GM21529 (cell line): ENCODE data around the gene ABHD12B.

Experiments used
- ATAC-seq: cut with Tn5 transposase; IDR thresholded peaks from one replicate; pipeline ENCODE4 v1.9.1; 2021; ENCODE audit not compliant: unreplicated experiment

The ABHD12B gene

DNA sequence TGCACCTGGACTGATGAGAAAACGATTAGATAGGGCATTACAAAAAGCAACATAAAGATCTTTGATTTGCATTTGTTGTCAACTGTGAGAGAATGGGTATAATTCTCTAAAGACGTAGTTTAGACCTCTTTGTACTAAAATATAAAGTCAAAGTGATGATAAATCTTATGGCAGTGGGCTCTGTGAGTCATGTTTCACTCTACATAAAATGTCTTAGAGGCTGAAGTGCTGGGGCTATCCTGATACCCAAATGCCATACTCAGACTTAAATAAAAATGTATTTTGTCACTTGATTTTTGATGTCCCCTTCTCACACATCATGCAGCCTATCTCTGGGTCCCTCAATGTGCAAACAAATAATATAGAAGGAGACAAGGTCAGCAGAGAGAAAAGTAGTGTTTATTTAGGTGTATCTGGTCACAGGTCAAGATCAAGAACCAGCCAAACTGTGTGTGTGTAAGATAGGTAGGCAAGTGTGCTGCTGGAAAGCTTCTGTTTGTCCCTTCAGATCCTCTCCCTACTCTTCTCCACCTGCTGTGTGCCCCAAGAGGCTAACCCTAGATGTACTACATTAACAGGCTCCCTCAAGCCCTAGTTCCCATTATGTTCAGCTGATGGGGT, 33.9 kb upstream of the ABHD12B start:
- ATAC-seq: no peak

DNA sequence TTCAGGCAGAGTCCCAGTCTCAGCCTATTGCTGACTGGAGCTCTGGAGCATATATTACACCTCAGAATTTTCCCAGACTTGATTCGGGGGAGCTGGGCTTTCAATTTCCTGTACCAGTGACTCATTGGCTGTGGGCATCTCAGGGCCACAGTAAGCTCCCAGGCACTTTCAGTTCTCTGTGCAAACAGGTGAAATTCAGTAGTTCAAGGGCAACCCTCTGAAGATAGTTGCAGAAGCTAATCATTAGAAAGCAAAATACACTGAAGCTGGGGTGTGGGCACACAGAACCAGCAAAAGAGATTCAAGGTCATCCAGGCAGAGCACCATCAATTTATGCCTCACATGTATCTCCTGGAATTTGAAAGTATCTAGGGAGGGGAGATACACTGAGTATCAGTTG, 32.8 kb upstream of the ABHD12B start:
- no peak for ATAC-seq

DNA sequence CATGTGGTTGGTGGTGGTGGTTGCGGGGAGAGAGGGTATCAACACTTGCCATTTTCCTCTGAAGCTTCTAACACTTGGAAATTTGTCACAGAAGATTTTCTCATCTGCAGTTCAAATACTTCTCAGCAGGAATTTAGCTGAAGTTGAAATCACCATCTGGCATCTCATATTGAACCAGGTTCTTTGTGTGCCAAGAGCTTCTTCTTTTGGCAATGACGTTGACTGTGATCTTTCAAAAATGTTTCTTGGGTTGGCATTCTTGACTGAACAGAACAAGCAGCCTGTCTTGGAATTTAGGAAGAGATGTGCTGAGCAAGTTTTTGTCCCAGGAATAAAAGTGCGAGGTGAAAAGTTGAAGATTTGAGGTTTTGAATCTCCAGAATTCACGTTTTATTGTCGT, 32.2 kb upstream of the ABHD12B start:
- no peak for ATAC-seq

DNA sequence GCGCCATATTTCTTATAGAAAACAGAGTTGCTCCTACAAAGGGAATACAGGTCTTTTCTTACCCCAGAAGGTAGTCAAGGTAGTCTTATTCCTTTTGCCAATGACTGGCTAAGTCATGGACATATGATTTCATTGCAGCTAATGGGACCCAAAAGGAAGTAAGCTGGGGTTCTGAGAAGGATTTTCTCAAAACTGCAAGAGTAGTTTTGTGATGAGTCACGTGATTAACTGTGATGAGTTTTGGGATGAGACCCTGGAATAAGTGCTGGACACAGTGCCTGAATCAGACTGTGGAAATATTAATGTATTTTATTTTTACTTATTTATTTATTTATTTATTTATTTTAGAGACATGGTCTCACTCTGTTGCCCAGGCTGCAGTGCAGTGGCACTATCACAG, 27.5 kb upstream of the ABHD12B start:
- no peak for ATAC-seq

DNA sequence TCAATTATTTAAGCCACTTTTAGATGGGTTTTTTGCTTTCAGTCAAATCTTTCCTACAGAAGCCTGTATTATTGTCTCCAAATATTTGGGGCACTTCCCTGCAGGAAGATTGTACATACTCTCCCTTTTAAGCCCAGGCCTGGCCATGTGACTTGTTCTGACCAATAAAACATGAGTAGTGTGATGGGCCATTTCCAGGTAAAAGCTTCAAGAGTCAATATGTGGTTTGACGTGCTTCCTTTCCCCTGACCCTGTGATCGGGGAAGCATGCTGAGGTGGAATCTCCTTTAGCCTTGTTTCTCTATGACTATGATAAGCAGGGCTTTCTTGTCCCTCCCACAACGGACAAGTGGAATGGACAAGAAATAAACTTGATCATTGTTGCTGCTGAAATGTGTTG, 26.7 kb upstream of the ABHD12B start:
- no peak for ATAC-seq

DNA sequence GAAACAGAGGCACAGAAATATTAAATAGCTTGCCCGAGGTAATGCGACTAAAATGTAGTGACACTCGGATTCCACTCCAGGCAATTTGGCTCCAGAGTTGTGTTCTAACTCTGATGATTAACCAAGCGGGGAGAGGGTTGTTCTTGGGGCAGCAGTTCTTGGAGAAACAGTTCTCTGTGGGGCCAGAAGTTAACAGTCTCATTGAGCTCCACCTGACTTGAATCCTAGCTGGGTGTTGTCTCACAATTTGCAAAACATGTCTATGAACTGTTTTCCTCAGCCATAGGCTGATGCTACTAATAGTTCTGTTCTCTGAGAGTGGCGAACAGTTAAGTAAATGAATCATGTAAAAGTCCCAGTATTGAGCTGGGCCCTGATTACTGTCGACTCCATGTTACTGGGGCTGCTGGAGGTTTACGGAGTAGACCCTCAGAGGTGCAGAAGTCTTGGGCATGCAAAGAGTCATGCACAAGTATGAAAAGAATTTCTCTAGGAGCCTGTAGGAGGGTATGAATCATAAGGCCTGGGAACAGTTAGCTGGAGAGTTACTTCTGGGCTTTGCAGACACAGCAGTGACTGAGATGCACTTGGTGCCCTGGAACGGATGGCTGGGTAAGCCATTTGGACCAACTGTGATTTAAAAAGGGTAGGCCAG, 25.5 kb upstream of the ABHD12B start:
- no peak for ATAC-seq

DNA sequence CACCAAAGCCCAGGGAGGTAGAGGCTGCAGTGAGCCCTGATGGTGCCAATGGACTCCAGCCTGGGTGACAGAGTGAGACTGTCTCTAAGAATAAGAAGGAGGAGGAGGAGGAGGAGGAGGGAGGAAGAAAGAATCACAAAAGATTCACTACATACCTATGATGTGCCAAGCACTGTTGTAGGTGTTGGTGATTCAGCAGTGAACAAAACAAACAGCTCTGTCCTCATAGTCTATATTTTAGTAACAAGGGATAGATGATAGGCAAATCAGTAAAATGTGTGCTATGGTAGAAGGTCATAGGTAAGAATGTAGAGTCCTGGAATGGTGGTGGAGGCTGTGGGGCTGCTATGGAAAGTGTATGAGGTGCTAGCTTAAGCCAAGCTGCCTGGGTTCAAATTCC, 18.0 kb upstream of the ABHD12B start:
- ATAC-seq: no peak

DNA sequence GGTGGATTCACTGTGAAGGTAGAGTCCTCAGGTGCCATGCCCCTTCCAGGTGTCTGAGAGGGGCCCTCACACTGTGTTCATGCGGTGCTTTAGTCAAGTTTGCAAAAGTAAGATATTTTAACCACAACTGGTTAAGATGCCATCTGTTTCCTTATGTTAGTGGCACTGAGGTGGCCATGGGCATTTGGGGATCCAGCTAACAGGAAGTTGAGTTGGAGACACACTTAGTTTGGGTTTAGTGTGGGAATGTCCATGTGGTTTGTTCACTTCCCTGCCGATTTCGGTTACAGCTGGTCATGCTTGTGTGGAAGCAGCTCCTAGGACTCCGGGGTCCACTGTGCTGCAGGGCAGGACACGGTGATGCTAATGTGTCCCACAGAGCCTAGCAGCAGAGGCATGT, 17.3 kb upstream of the ABHD12B start:
- ATAC-seq: no peak

DNA sequence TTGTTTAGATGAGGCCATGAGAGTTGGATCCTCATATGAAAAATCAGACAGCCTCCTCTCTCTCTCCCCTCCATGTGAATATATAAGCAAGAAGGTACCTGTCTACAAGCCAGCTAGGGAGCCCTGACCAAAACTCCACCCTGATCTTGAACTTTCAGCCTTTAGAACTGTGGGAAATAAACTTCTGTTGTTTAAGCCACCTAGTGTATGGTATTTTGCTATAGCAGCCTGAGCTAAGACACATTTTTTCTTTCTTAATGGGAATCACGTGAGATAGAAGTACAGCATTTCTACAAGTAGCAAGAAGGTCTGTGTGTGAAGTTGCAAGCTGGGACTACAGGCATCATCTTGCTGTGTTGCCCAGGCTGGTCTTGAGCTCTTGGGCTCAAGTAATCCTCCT, 16.3 kb upstream of the ABHD12B start:
- ATAC-seq: no peak

DNA sequence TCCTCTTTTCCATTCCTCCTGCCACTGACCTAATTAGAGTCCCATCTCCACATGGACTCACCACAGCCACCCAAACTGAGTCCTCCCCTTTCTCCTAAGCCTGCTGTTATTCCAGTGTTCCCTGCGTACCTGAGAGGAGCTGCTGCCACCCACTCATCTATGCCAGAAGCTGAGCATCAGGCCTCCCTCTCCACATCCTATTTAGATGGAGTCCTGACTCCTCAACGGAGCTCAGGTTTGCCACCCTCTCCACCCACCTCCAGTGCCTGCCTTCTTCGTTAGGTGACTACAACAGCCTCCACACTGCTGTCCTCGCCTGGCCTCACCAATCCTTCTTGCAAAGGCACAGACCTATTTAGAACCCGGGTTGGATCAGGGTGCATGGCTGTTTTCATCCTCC, 15.2 kb upstream of the ABHD12B start:
- no peak for ATAC-seq

DNA sequence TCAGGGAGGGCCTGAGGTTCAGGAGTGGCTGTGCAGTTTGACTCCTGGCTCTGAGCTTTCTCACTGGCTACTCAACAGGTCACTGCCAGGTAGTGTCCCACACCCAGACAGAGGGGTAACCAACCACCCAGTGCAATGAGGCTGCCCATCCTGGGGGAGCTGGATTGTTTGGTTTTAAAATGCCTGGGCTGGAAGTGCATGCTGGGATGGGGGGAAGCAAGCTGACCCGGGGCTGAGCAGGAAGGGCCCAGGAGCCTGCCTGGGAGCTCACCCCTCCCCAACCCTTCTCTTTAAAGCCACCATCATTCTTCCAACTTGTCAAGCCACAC, 12.6 kb upstream of the ABHD12B start:
- no peak for ATAC-seq

DNA sequence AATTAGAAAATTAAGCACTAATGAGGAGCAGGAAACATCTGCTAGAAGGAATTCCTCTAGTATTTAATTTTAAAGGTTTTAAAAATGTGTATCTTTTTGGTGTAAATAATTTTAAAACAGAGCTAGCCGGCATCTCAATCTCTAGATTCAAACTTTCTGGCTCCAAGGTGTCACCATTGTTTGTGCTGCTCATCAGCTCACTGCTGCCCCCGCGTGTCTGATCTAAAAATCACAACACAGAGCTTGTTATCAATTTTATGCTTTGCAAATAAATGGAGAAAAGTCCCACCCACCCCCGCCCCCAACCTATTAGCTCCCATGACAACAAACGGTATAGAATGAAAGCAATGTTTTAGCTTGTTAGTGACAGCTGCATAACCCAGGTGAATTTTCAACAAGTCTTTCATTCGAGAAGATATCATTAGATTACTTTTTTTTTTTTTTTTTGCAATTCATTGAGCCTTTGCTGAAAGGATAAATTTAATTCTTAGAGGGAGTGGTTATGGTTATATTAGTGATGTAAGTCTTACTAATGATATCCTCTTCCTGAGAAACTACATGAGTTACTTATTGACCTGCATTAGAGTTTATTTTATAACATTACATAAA, 11.3 kb upstream of the ABHD12B start:
- peak; percentile 58 for ATAC-seq

DNA sequence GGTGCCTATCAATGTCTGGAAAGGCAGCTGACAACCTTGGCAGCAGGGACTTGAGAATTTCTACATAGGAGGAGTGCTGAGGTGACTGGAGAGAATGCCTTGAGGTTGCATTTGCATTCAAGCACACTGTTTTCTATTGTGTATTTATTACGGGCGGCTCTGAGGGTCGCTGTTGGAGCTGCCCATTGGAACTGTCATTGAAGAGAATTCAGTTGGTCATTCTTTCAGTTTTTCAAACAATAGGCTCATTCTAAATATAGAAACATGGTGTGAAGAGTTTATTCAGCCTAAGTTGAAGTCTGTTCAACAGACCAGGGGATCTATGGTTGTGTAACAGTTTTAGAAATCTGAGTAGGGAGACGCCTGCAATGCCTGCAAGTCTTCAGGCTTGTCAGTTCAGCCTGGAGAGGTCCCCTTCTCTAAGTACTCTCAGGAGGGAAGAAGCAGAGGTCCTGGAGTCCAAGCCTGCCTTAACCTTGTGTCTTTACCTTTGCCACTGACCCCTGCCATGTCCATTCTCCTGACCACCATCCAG, 9.8 kb upstream of the ABHD12B start:
- ATAC-seq: no peak

DNA sequence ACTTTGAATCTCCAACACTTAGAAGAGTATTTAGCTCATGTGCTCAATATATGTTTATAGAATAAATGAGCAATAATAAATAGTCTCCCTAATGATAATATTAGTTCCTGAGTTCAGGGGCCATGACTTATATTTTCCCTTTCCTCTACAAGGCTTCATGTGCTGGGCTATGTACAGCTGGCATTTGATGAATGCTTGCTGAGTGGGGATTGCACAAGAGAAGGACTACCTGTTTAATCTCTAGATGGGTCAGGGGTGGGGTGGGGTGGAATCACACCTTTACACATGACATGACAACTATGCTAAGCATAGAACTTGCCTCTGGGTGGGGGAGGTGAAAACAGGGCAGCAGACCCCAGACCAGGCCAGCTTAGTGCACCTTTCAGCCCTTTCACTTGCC, 7.6 kb upstream of the ABHD12B start:
- no peak for ATAC-seq

DNA sequence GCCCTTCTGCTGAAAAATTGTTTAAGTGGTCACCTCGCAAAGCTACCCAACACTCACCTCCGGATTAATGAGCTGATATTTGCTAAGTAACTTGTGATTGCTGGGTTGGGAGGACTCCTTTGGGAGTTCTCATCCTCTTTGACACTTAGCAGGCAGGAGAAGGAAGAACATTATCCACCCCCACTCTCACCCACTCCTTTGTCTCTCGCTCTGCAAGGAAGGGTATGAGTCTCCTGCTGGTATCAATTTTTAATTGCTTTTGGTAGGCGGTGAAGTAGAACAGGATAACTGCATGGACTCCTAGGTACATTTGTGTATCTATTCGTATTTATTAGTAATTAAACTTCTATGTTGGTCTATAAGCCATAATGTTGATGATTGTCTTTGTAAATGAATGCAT, 6.9 kb upstream of the ABHD12B start:
- no peak for ATAC-seq

DNA sequence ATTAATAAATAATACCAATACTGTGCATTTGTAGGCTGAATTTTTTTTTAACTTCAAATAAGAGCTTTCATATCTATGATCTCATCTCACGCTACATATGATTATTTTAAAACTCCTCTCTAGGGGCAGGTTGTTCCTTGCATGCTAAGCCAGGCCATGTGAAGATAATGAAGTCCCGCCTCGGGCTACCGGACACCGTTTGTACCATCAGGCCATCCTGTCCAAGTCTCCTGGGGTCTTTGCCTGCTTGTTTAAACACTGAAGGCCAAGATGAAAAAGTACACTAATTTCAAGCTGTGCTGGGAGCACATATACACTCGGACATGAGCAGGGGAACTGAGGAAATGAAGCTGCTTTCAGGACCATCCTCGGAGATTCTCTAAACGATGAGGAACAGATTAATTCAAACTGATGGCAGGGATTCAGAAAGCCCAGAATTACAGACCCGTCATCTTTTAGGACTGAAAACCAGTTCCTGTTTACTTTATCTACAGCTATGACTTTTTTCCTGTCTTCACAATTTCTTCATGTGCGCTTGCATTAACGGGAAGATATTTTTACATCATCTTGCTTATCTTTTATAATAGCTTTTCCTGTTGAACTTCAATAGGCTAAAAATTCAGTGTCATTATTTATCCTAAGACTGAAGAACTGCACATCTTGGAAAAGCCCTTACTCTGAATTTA, 6.3 kb upstream of the ABHD12B start:
- ATAC-seq: no peak

DNA sequence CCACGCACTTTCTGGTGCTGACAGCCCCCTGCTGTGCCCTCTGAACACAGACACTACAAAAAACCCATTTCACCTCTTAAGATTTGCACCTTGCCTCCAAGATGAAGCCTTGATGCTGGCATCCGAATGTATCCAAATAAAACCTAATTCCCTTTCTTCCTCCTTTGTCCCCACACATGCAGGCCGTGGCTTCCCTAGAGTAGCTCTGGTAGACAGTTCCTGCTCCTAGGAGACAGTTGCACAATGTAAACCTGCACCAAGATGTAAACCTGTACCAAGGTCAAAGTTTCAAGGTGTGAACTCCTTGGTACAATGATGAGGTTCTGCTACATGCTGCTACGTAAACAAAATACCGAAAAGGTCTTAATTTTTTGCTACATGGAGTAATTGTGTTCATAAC, 625 bp upstream of the ABHD12B start:
- ATAC-seq: no peak

DNA sequence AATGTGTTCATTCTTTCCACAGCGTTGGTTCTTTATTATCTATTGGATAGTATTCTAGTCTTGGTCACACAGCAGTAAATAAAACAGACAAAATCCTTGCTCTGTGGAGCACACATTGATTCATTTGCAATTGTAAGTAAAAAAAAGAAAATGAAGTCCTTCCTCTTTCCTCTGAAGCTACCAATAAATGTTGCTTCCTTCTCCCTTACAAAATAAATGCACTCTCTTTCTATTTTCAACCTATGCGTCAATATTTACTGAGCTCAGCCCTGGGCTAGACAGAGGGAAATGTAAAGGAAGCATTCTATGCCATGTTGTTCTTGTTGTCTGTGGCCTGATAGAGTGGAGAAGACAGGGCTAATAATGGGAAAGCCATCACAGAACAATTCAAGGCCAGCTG, 2.9 kb downstream of the ABHD12B start:
- ATAC-seq: no peak

DNA sequence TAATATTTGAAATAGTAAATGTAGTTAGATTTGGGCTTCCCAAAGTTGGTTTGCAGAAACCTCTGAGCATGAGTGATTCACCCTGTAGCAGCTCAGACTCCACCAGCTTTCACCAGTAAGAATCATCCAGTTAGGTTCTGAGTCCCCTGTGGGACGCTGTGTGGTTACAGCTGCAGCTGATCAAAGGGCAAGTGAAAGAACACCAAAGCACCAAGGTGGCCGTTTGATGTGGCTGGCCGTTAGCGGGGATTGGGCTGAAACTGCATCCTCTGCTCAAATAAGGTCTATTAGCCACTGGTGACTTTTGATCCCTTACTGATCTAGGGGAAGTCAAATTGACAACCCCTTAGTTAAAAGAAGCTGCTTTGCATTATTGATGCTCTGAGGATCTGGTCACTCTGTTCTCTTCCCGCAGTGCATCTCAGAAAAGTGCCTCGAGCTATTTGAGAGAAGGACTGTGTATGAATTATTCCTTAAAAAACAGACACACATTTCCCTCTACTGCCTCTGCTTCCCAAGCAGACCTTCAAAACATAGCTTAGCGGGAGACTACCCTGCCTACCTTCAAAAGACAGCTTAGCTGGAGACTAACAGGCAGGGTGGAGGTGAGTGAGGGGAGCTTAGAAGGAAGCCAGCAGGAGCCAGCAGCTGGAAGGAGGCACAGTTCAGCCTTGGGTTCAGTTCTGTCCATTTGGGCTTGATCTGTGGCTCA, 3.7 kb downstream of the ABHD12B start:
- peak; percentile 96 for ATAC-seq

DNA sequence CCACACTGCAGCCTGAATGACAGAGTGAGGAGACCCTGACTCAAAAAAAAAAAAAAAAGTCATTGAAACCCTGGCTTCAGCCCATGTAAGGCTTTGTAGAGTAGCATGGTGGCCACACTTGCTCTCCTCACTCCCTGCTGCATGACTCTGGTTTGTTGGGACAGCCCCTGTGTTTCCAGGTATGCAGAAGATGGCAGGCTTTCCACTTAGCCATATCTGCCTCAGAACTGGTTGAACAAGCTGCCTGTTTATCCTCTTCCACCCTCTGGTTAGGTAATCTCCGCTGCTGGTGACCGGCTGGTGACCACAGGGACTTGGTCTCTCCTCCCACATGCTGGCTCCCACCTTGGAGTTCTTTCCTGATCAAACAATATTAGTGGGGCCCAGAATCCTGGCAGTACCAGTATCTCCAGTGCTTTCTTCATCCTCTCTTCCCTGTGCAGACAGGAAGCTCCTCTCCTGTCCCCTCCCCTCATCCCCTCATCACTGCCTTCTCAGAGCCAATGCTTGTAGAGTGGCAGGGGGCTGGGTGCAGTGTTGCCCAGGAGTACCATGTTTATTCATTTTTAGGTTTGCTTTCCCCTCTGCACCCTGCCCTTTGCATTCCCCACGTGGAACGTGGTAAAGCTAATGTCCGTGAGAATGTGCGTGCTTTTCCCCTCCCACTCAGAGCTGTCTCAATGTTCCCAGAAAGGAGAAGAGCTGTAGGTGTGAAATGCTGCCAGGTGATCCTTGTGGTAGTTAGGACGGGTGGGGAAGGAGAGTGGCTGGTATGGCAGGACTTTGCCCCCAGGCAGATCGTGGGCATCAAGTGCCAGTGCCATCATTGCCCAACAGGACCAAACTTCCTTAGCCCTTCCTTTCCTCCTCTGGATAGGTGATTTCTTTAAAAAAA, 11.3 kb downstream of the ABHD12B start:
- ATAC-seq: no peak

DNA sequence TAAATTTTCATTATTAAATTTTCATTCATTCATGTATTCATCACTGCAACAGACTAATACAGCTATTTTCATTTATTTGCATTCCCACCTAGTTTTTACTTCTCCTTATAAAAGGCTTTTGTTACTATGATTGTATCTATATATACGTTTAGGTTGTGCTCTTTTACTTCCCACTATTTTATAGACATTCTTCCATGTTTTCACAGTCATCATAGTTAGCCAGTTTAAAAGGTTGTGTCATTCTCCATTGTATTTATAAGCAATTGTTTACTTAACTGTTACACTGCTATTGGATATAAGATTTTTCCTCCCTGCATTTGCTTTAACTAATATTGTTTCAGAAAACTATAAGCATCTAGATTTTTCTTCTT, 12.0 kb downstream of the ABHD12B start:
- ATAC-seq: no peak
